H1 (cell line): ENCODE data around the gene PCBP2. TPM values are rescaled to one million over a fixed set of nuclear protein-coding genes. Genes with fewer than 3 reads are reported as not detected.

Experiments used
- CTCF ChIA-PET: fragments of 300-600 bp; sonication (Branson Sonifier 250); formaldehyde crosslinking; loops from one replicate; lab custom pipeline; 2021; ENCODE audit not compliant: partially characterized antibody; lab: Charles Lee
- POLR2A ChIA-PET: fragments of 300-600 bp; sonication (Branson Sonifier 250); formaldehyde crosslinking; loops from one replicate; lab custom pipeline; 2021; ENCODE audit warnings: inconsistent platforms; ENCODE audit not compliant: partially characterized antibody; lab: Charles Lee
- DNase-seq, 2 experiments: peaks; one replicate each; pipeline versions ENCODE4 v3.0.0 to v3.0.0-alpha.2; 2010 to 2022; ENCODE audit warnings: low spot score in 2 of 2, low read depth in 1 of 2, mixed read lengths in 1 of 2
- FAIRE-seq: peaks from 2 replicates; lab custom pipeline; 2011; peaks lifted over from hg19 to GRCh38; lab: Jason Lieb, UNC
- H2AFZ ChIP-seq: 2 replicates; pipeline ENCODE4 v1.8.1; 2012; ENCODE audit warnings: low read length, inconsistent platforms
- H2AK5ac ChIP-seq: 2 replicates; pipeline ENCODE4 v1.6.1; 2013; ENCODE audit warnings: low read depth, low read length
- H2BK120ac ChIP-seq: replicated peaks from 2 replicates; pipeline ENCODE3; 2013; ENCODE audit warnings: low read depth, low read length, inconsistent platforms
- H2BK12ac ChIP-seq: 2 replicates; pipeline ENCODE4 v1.6.1; 2013; ENCODE audit warnings: low read depth, low read length
- H2BK15ac ChIP-seq: 2 replicates; pipeline ENCODE4 v1.6.1; 2013; ENCODE audit warnings: low read length
- H2BK20ac ChIP-seq: 2 replicates; pipeline ENCODE4 v1.6.1; 2013; ENCODE audit warnings: low read length
- H2BK5ac ChIP-seq: 2 replicates; pipeline ENCODE4 v1.6.1; 2013; ENCODE audit warnings: low read depth, low read length
- H3K14ac ChIP-seq: 2 replicates; pipeline ENCODE4 v1.6.1; 2013; ENCODE audit warnings: inconsistent platforms; ENCODE audit not compliant: insufficient read length
- H3K18ac ChIP-seq: 2 replicates; pipeline ENCODE4 v1.6.1; 2013; ENCODE audit warnings: low read length; ENCODE audit errors: extremely low read depth
- H3K23ac ChIP-seq: 2 replicates; pipeline ENCODE4 v1.6.1; 2013; ENCODE audit warnings: inconsistent platforms; ENCODE audit not compliant: insufficient read length
- H3K23me2 ChIP-seq: 2 replicates; pipeline ENCODE4 v1.6.1; 2013; ENCODE audit warnings: low read depth, low read length
- H3K27ac ChIP-seq: 2 replicates; pipeline ENCODE4 v1.6.1; 2011; ENCODE audit warnings: low read depth, low read length, inconsistent platforms
- H3K27me3 ChIP-seq, 4 experiments: replicated peaks in 1 of 4; 1 replicate in 1 of 4; 2 replicates in 3 of 4; pipeline versions ENCODE4 v1.6.1 to v1.8.1; 2011 to 2013; ENCODE audit warnings: low read length in 3 of 4, mild to moderate bottlenecking in 3 of 4, inconsistent platforms in 2 of 4, mixed read lengths in 2 of 4, moderate library complexity in 1 of 4; ENCODE audit not compliant: control insufficient read depth in 3 of 4, insufficient read depth in 3 of 4; ENCODE audit errors: extremely low read depth in 1 of 4
- H3K36me3 ChIP-seq, 4 experiments: 2 replicates each; pipeline versions ENCODE4 v1.6.1 to v1.8.1; 2011 to 2013; ENCODE audit warnings: mild to moderate bottlenecking in 4 of 4, low read length in 3 of 4, moderate library complexity in 2 of 4, control low read depth in 1 of 4, inconsistent platforms in 1 of 4; ENCODE audit not compliant: insufficient read depth in 4 of 4, control insufficient read depth in 2 of 4
- H3K4ac ChIP-seq: replicated peaks from 2 replicates; pipeline ENCODE3; 2013; ENCODE audit warnings: low read length, low read depth, mixed read lengths, inconsistent platforms; ENCODE audit not compliant: insufficient read length
- H3K4me1 ChIP-seq, 4 experiments: replicated peaks in 1 of 4; 1 replicate in 1 of 4; 2 replicates in 3 of 4; pipeline versions ENCODE4 v1.6.1 to v1.8.1; 2011 to 2013; ENCODE audit warnings: low read length in 3 of 4, inconsistent platforms in 2 of 4, mixed read lengths in 1 of 4; ENCODE audit not compliant: insufficient read depth in 4 of 4, control insufficient read depth in 3 of 4
- H3K4me2 ChIP-seq, 2 experiments: 2 replicates each; pipeline versions ENCODE4 v1.6.1 to v1.8.1; 2011 to 2013; ENCODE audit warnings: low read depth in 2 of 2, low read length in 2 of 2, control low read depth in 1 of 2, inconsistent platforms in 1 of 2, mild to moderate bottlenecking in 1 of 2; ENCODE audit not compliant: insufficient read depth in 1 of 2
- H3K4me3 ChIP-seq, 4 experiments: fragments of 200-600, 300-600 bp in 1 of 4; sonication (generic), shearing (Covaris generic), sonication (Bioruptor Twin) in 1 of 4; 2 replicates each; pipeline versions ENCODE4 v1.5.1 to v1.8.1; 2011 to 2016; ENCODE audit warnings: low read length in 4 of 4, low read depth in 3 of 4, control low read depth in 2 of 4, inconsistent platforms in 2 of 4, mild to moderate bottlenecking in 2 of 4, mixed read lengths in 1 of 4, moderate library complexity in 1 of 4; ENCODE audit not compliant: insufficient read depth in 2 of 4; ENCODE audit errors: extremely low read depth in 1 of 4
- H3K56ac ChIP-seq: replicated peaks from 2 replicates; pipeline ENCODE3; 2013; ENCODE audit warnings: low read depth, mild to moderate bottlenecking, mixed read lengths, low read length, inconsistent platforms; ENCODE audit not compliant: insufficient read length
- H3K79me1 ChIP-seq: 2 replicates; pipeline ENCODE4 v1.6.1; 2013; ENCODE audit warnings: low read depth, low read length, control low read depth
- H3K79me2 ChIP-seq, 2 experiments: 2 replicates each; pipeline versions ENCODE4 v1.6.1 to v1.8.1; 2012 to 2013; ENCODE audit warnings: low read length in 2 of 2, mild to moderate bottlenecking in 2 of 2, inconsistent platforms in 1 of 2; ENCODE audit not compliant: insufficient read depth in 2 of 2, control insufficient read depth in 1 of 2
- H3K9ac ChIP-seq, 4 experiments: replicated peaks in 1 of 4; 1 replicate in 1 of 4; 2 replicates in 3 of 4; pipeline versions ENCODE4 v1.6.1 to v1.8.1; 2011 to 2013; ENCODE audit warnings: low read depth in 3 of 4, low read length in 3 of 4, control low read depth in 2 of 4, mild to moderate bottlenecking in 2 of 4, moderate library complexity in 2 of 4, inconsistent platforms in 1 of 4; ENCODE audit errors: extremely low read depth in 1 of 4
- H3K9me3 ChIP-seq, 2 experiments: 2 replicates each; pipeline versions ENCODE4 v1.6.1 to v1.8.1; 2012 to 2013; ENCODE audit warnings: mild to moderate bottlenecking in 2 of 2, moderate library complexity in 2 of 2, control low read depth in 1 of 2, inconsistent platforms in 1 of 2, low read depth in 1 of 2, low read length in 1 of 2, mixed read lengths in 1 of 2; ENCODE audit not compliant: insufficient read depth in 2 of 2
- H4K20me1 ChIP-seq, 2 experiments: replicated peaks in 1 of 2; 2 replicates each; pipeline versions ENCODE3 to v1.8.1; 2011 to 2013; ENCODE audit warnings: inconsistent platforms in 2 of 2, low read length in 2 of 2, mild to moderate bottlenecking in 1 of 2; ENCODE audit not compliant: insufficient read depth in 2 of 2, control insufficient read depth in 1 of 2
- H4K5ac ChIP-seq: 2 replicates; pipeline ENCODE4 v1.6.1; 2013; ENCODE audit warnings: low read length, low read depth, mixed read lengths, inconsistent platforms; ENCODE audit not compliant: insufficient read length
- H4K8ac ChIP-seq: 2 replicates; pipeline ENCODE4 v1.8.0; 2013; ENCODE audit warnings: mild to moderate bottlenecking, moderate library complexity, low read length, inconsistent platforms; ENCODE audit not compliant: insufficient read depth; ENCODE audit errors: extremely low read depth
- H4K91ac ChIP-seq: replicated peaks from 2 replicates; pipeline ENCODE3; 2013; ENCODE audit warnings: low read length, mixed read lengths, inconsistent platforms; ENCODE audit not compliant: insufficient read length
- EZH2 ChIP-seq: fragments of 200-600 bp; sonication (generic); IDR thresholded peaks from 2 replicates; pipeline ENCODE4 v1.7.1; 2012; ENCODE audit warnings: low read depth, mild to moderate bottlenecking, moderate library complexity, low read length, inconsistent platforms; ENCODE audit not compliant: severe bottlenecking
- RXRA ChIP-seq: IDR thresholded peaks from 2 replicates; pipeline ENCODE4 v1.6.1; 2011; ENCODE audit warnings: low read depth, mild to moderate bottlenecking, low read length, moderate library complexity; ENCODE audit not compliant: insufficient read depth
- SIRT6 ChIP-seq: IDR thresholded peaks from one replicate; pipeline ENCODE4 v1.7.1; 2012; ENCODE audit warnings: low read length, inconsistent platforms
- SIX5 ChIP-seq: IDR thresholded peaks from 2 replicates; pipeline ENCODE4 v1.6.1; 2011; ENCODE audit warnings: mild to moderate bottlenecking, low read depth, low read length
- TAF1 ChIP-seq: IDR thresholded peaks from 2 replicates; pipeline ENCODE4 v1.6.1; 2011; ENCODE audit warnings: mild to moderate bottlenecking, low read depth, low read length
- WGBS, 2 experiments: shearing (Covaris generic) in 1 of 2; methylation state at CpG; one replicate each; pipeline versions ENCODE4 v1.1.6 to v1.1.7; 2013 to 2015; ENCODE audit warnings: low lambda C conversion rate in 2 of 2, mixed read lengths in 2 of 2, inconsistent platforms in 1 of 2, low coverage in 1 of 2, missing lambda C conversion rate in 1 of 2; ENCODE audit not compliant: insufficient replicate concordance in 2 of 2, insufficient coverage in 1 of 2, insufficient read length in 1 of 2; ENCODE audit errors: extremely low coverage in 1 of 2, missing lambda C conversion rate in 1 of 2; 5-methylcytosine and 5-hydroxymethylcytosine counted together
- polyA plus RNA-seq, 7 experiments: library from polyadenylated mRNA; depleted of rRNA in 3 of 7; stranded (reverse) in 5 of 7; unstranded in 2 of 7; fragments of >200 nt in 5 of 7; fragments of 200-250 nt in 2 of 7; gene quantifications; 1 replicate in 5 of 7; 2 replicates in 1 of 7; 4 replicates in 1 of 7; pipeline versions ENCODE4 v1.2.1 to v1.2.3, GENCODE V29; 2011 to 2013; ENCODE audit warnings: missing spikeins in 2 of 7, mixed read lengths in 2 of 7
- total RNA-seq: library from RNA; stranded (reverse); fragmentation: NEBNext Ultra II Directional; extraction: Animal tissue kit (Norgen Biotek cat#: 25700); gene quantifications from 2 replicates; pipeline ENCODE4 v1.2.1, GENCODE V29; 2021

The PCBP2 gene
- total and polyA plus RNA-seq, 2 of the 8 experiments (the other 6 are each of a cell fraction or from before 2014, with no cell fraction given): 470 to 1,123 TPM

- no peak overlapping the region for H3K4me2 ChIP-seq
- no peak overlapping the region for H3K23ac ChIP-seq
- TF ChIP-seq TAF1 (no peak), RXRA (no peak), EZH2 (no peak), SIX5 (no peak), SIRT6 (no peak)
Measured at GRCh38 chr12:53427905-53428594, 23.9 kb upstream of the PCBP2 start.

More at GRCh38 chr12:53427905-53428594, 23.9 kb upstream of the PCBP2 start:
- H2AFZ ChIP-seq: no peak overlapping the region
- no peak overlapping the region for H4K91ac ChIP-seq
- no peak for DNase-seq
- no peaks in the 10 kb centered on the region for H4K20me1 ChIP-seq
- POLR2A ChIA-PET: interaction anchor here (1.0 to 2.0 kb wide), 9 partner anchors 9 to 411 kb away, joined by 3 to 11 read pairs (median 4); no protein-coding TSS in a partner anchor
- H3K14ac ChIP-seq: no peak overlapping the region
- no peak overlapping the region for H4K5ac ChIP-seq
- FAIRE-seq: no peak
- no peak overlapping the region for H2BK12ac ChIP-seq
- H2BK20ac ChIP-seq: no peak overlapping the region
- H3K36me3 ChIP-seq: no peaks in the 10 kb centered on the region
- no peaks in the 10 kb centered on the region for H3K9me3 ChIP-seq
- H3K27me3 ChIP-seq: no peaks in the 10 kb centered on the region
- WGBS, 2 experiments: 90% methylated on average over 7 of the region's 7 CpGs; no CpG with 5 or more reads in 1 of the 2 experiments
- no peak overlapping the region for H3K56ac ChIP-seq
- H3K9ac ChIP-seq: no peak overlapping the region
- H2AK5ac ChIP-seq: no peak overlapping the region
- H2BK120ac ChIP-seq: no peak overlapping the region
- no peak overlapping the region for H2BK15ac ChIP-seq
- H3K4me3 ChIP-seq: no peak overlapping the region
- no peak overlapping the region for H3K18ac ChIP-seq
- no peak overlapping the region for H2BK5ac ChIP-seq
- H3K79me2 ChIP-seq: no peaks in the 10 kb centered on the region
- CTCF ChIA-PET: interaction anchor here (0.6 to 4.9 kb wide), 10 partner anchors 19 to 113 kb away, joined by 3 to 35 read pairs (median 3); partner anchors contain the start of gene SP7
- H3K79me1 ChIP-seq: no peaks in the 10 kb centered on the region
- H3K4me1 ChIP-seq: no peaks in the 10 kb centered on the region
- H3K23me2 ChIP-seq: no peaks in the 10 kb centered on the region
- H3K4ac ChIP-seq: no peak overlapping the region
- H4K8ac ChIP-seq: no peak overlapping the region
- H3K27ac ChIP-seq: no peak overlapping the region
